HG02798 (cell line): ENCODE measurements around the gene RPS6KA5.
"Not testable (repeated sequence)": the region's sequence is repeated elsewhere in the genome, so short reads cannot be mapped to it uniquely, and the experiment has no call there.

ENCODE experiments used
- ATAC-seq: cut with Tn5 transposase; IDR thresholded peaks from one replicate; pipeline ENCODE4 v1.9.1; 2021; ENCODE audit warnings: mild to moderate bottlenecking; ENCODE audit not compliant: unreplicated experiment, poor library complexity

The RPS6KA5 gene

GRCh38 chr14:90846511-90846910, 213.9 kb downstream of the RPS6KA5 start:
- no peak for ATAC-seq

GRCh38 chr14:90844321-90844720, 216.1 kb downstream of the RPS6KA5 start:
- ATAC-seq, result no peak

GRCh38 chr14:90842726-90843125, 217.7 kb downstream of the RPS6KA5 start:
- ATAC-seq, result no peak

GRCh38 chr14:90840667-90841066, 219.8 kb downstream of the RPS6KA5 start:
- ATAC-seq, result not testable (repeated sequence)

- no peak for ATAC-seq
Observed at GRCh38 chr14:90839889-90840266, 220.6 kb downstream of the RPS6KA5 start.

GRCh38 chr14:90839024-90839888, 221.2 kb downstream of the RPS6KA5 start:
- ATAC-seq, result no peak

- not testable (repeated sequence) for ATAC-seq
Observed at GRCh38 chr14:90838531-90838930, 221.9 kb downstream of the RPS6KA5 start.

GRCh38 chr14:90837355-90837754, 223.1 kb downstream of the RPS6KA5 start:
- no peak for ATAC-seq

- ATAC-seq, result no peak
Observed at GRCh38 chr14:90836692-90837063, 223.8 kb downstream of the RPS6KA5 start.

- ATAC-seq, result no peak
Observed at GRCh38 chr14:90831821-90832220, 228.6 kb downstream of the RPS6KA5 start.

- no peak for ATAC-seq
Observed at GRCh38 chr14:90830931-90831701, 229.3 kb downstream of the RPS6KA5 start.

- ATAC-seq, result no peak
Observed at GRCh38 chr14:90829677-90830076, 230.8 kb downstream of the RPS6KA5 start.

GRCh38 chr14:90828642-90829487, 231.6 kb downstream of the RPS6KA5 start:
- ATAC-seq, result peak; percentile 34

- ATAC-seq, result peak; percentile 100
Observed at GRCh38 chr14:90827919-90828610, 232.4 kb downstream of the RPS6KA5 start.

- not testable (repeated sequence) for ATAC-seq
Observed at GRCh38 chr14:90823542-90823941, 236.9 kb downstream of the RPS6KA5 start.

- ATAC-seq, result peak; percentile 84
Observed at GRCh38 chr14:90820958-90821357, 239.5 kb downstream of the RPS6KA5 start.

- ATAC-seq, result no peak
Observed at GRCh38 chr14:90819734-90820393, 240.6 kb downstream of the RPS6KA5 start.

- ATAC-seq, result no peak
Observed at GRCh38 chr14:90818715-90819114, 241.7 kb downstream of the RPS6KA5 start.

GRCh38 chr14:90816681-90817436, 243.6 kb downstream of the RPS6KA5 start:
- no peak for ATAC-seq
